GM12878 (cell line): Measurements from ENCODE around the gene PTPRC. TPM values are rescaled to one million over a fixed set of nuclear protein-coding genes. Genes with fewer than 3 reads are reported as not detected.

Experiments used
- ATAC-seq: fragments of 200-7000 bp; cut with Tn5 transposase; 3 replicates; pipeline ENCODE4 v1.9.1; 2020; ENCODE audit warnings: mild to moderate bottlenecking, moderate library complexity
- BruUV-seq: library from RNA; stranded (reverse); fragments of 400-500 nt; replicated peaks from 2 replicates; lab custom pipeline; 2021; lab: Mats Ljungman, UMichigan
- CTCF ChIA-PET: fragments of 300-600 bp; sonication (Branson Sonifier 250); formaldehyde crosslinking; extraction: SDS; loops from one replicate; lab custom pipeline; 2021; ENCODE audit warnings: inconsistent platforms; lab: Yijun Ruan, JAX
- POLR2A ChIA-PET: fragments of 350-600 bp; formaldehyde crosslinking; extraction: SDS; loops from one replicate; lab custom pipeline; 2021; ENCODE audit warnings: inconsistent platforms; lab: Charles Lee
- RAD21 ChIA-PET: fragments of 300-600 bp; sonication (Branson Sonifier 250); formaldehyde crosslinking; loops from one replicate; lab custom pipeline; 2023; ENCODE audit warnings: antibody characterized with exemption; ENCODE audit not compliant: unreplicated experiment; lab: Charles Lee
- SMC1A ChIA-PET: fragments of 300-600 bp; sonication (Branson Sonifier 250); formaldehyde crosslinking; loops from one replicate; lab custom pipeline; 2023; ENCODE audit not compliant: unreplicated experiment, uncharacterized antibody; lab: Charles Lee
- DNase-seq: peaks from one replicate; pipeline ENCODE4 v3.0.0-alpha.2; 2011; ENCODE audit warnings: low read depth, low spot score
- FAIRE-seq: peaks from 3 replicates; lab custom pipeline; 2011; peaks lifted over from hg19 to GRCh38; lab: Jason Lieb, UNC
- H2AFZ ChIP-seq: 2 replicates; pipeline ENCODE4 v1.6.0; 2011; ENCODE audit warnings: low read depth, low read length, control low read depth; ENCODE audit not compliant: control insufficient read depth
- H3K27ac ChIP-seq: 2 replicates; pipeline ENCODE4 v1.5.1; 2011; ENCODE audit warnings: control low read depth; ENCODE audit not compliant: control insufficient read depth, insufficient read depth
- H3K27me3 ChIP-seq, 2 experiments: replicated peaks in 1 of 2; 2 replicates each; pipeline versions ENCODE4 v1.6.0 to v1.6.1; 2011; ENCODE audit warnings: low read length in 1 of 2; ENCODE audit not compliant: control insufficient read depth in 2 of 2, insufficient read depth in 2 of 2
- H3K36me3 ChIP-seq, 2 experiments: 2 replicates each; pipeline ENCODE4 v1.5.1; 2011; ENCODE audit warnings: low read length in 1 of 2; ENCODE audit not compliant: control insufficient read depth in 2 of 2, insufficient read depth in 2 of 2
- H3K4me1 ChIP-seq: 2 replicates; pipeline ENCODE4 v1.6.1; 2011; ENCODE audit warnings: mild to moderate bottlenecking, low read length, moderate library complexity, mixed read lengths; ENCODE audit not compliant: control insufficient read depth, insufficient read depth
- H3K4me2 ChIP-seq: 2 replicates; pipeline ENCODE4 v1.6.0; 2011; ENCODE audit warnings: control low read depth; ENCODE audit not compliant: control insufficient read depth, insufficient read depth
- H3K4me3 ChIP-seq: fragments of 200-600 bp; sonication (generic); 2 replicates; pipeline ENCODE4 v1.5.1; 2016
- H3K79me2 ChIP-seq: 2 replicates; pipeline ENCODE4 v1.6.0; 2011; ENCODE audit warnings: low read length; ENCODE audit not compliant: control insufficient read depth, insufficient read depth
- H3K9ac ChIP-seq: 2 replicates; pipeline ENCODE4 v1.8.0; 2011; ENCODE audit warnings: low read length, control low read depth, mixed read lengths; ENCODE audit not compliant: control insufficient read depth, insufficient read depth
- H3K9me3 ChIP-seq: replicated peaks from 3 replicates; pipeline ENCODE4 v1.5.1; 2011; ENCODE audit warnings: mild to moderate bottlenecking, low read length; ENCODE audit not compliant: control insufficient read depth, insufficient read depth
- H4K20me1 ChIP-seq: 2 replicates; pipeline ENCODE4 v1.6.0; 2011; ENCODE audit not compliant: control insufficient read depth, insufficient read depth
- CREB1 ChIP-seq: IDR thresholded peaks from 2 replicates; pipeline ENCODE4 v1.6.1; 2012; ENCODE audit warnings: low read depth, mild to moderate bottlenecking, inconsistent platforms
- EED ChIP-seq: sonication (generic); IDR thresholded peaks from 2 replicates; pipeline ENCODE4 v1.6.1; 2016; ENCODE audit warnings: antibody characterized with exemption, low read depth
- KAT2A ChIP-seq: conservative IDR thresholded peaks from 2 replicates; pipeline ENCODE4 v1.6.1; 2011; ENCODE audit warnings: low read depth, low read length; ENCODE audit not compliant: control insufficient read depth
- MLLT1 ChIP-seq: fragments of 450-650 bp; IDR thresholded peaks from 2 replicates; pipeline ENCODE4 v1.6.1; 2016; ENCODE audit warnings: mild to moderate bottlenecking
- ZNF622 ChIP-seq: fragments of 450-650 bp; IDR thresholded peaks from 2 replicates; pipeline ENCODE4 v1.6.1; 2017; ENCODE audit warnings: mild to moderate bottlenecking, inconsistent platforms
- ZSCAN29 ChIP-seq: fragments of 450-650 bp; IDR thresholded peaks from 2 replicates; pipeline ENCODE4 v1.6.1; 2017; ENCODE audit warnings: mild to moderate bottlenecking, moderate library complexity
- WGBS: methylation state at CpG from one replicate; pipeline ENCODE4 v1.1.6; 2016; ENCODE audit warnings: low lambda C conversion rate; ENCODE audit not compliant: insufficient replicate concordance, insufficient coverage; ENCODE audit errors: missing lambda C conversion rate; 5-methylcytosine and 5-hydroxymethylcytosine counted together
- in situ Hi-C: fragments of 300-500 bp; cut with MboI; formaldehyde crosslinking; loops from 9 replicates; pipeline ENCODE4 v1.14.3; 2018; ENCODE audit warnings: mixed read lengths
- intact Hi-C: fragments of 100-400 bp; cut with micrococcal nuclease; formaldehyde crosslinking; loops from one replicate; pipeline ENCODE4 v1.14.2; 2022; ENCODE audit not compliant: unreplicated experiment
- polyA plus RNA-seq, 11 experiments: library from polyadenylated mRNA; depleted of rRNA in 4 of 11; unstranded in 6 of 11; stranded (reverse) in 5 of 11; fragments of >200 nt; fragmentation: Nextera tagmentation in 4 of 11; fragmentation: Illumina TruSeq in 1 of 11; extraction: Ambion mirVana in 4 of 11; extraction: Trizol in 1 of 11; gene quantifications; 1 replicate in 1 of 11; 2 replicates in 10 of 11; pipeline versions ENCODE4 v1.2.1 to v1.2.3, GENCODE V29; 2011 to 2016; ENCODE audit warnings: inconsistent platforms in 2 of 11, missing spikeins in 2 of 11, low read depth in 1 of 11
- total RNA-seq, 4 experiments: library from RNA; depleted of rRNA in 3 of 4; stranded (reverse); fragments of >200 nt in 3 of 4; fragmentation: Illumina TruSeq in 1 of 4; extraction: Trizol in 1 of 4; gene quantifications; 2 replicates each; pipeline versions ENCODE4 v1.2.1 to v1.2.3, GENCODE V29; 2013 to 2021

PTPRC gene
- total and polyA plus RNA-seq, 10 of the 15 experiments (the other 5 are each of a cell fraction or from before 2014, with no cell fraction given): 72.9 to 221 (median 118) TPM

GRCh38 chr1:198754670-198755069 is 115.8 kb downstream of the PTPRC start:
- H3K4me1 ChIP-seq: no peaks in the 10 kb centered on the region
- no peaks in the 10 kb centered on the region for H3K9me3 ChIP-seq
- no peak overlapping the region for H3K4me2 ChIP-seq
- RAD21 ChIA-PET: interaction anchor here (0.7 to 2.8 kb wide), 3 partner anchors 10 to 489 kb away, joined by 3 to 7 read pairs (median 3); no protein-coding TSS in a partner anchor
- TF ChIP-seq CREB1 (no peak), KAT2A (no peak), MLLT1 (no peak), EED (no peak), ZNF622 (no peak), ZSCAN29 (no peak)
- no peak overlapping the region for H3K4me3 ChIP-seq
- H2AFZ ChIP-seq: no peak overlapping the region
- H3K27me3 ChIP-seq: no peaks in the 10 kb centered on the region
- no peak overlapping the region for H3K9ac ChIP-seq
- POLR2A ChIA-PET: no interaction called here
- 41% methylated on average over 1 of the region's 1 CpG for WGBS
- BruUV-seq: no TSS peak
- CTCF ChIA-PET: interaction anchor here (0.7 to 2.5 kb wide), 6 partner anchors 9 to 709 kb away, joined by 3 to 11 read pairs (median 4); no protein-coding TSS in a partner anchor
- in situ Hi-C loops (loop anchor here (25.0 kb wide), 1 partner anchor 708 kb away; no protein-coding TSS in a partner anchor), intact Hi-C loops (no loop called here)
- no peak overlapping the region for H3K27ac ChIP-seq
- ATAC-seq (peak; percentile 29; the same call in 1 of the 3 replicates), DNase-seq (no peak), FAIRE-seq (no peak)
- no peaks in the 10 kb centered on the region for H4K20me1 ChIP-seq
- H3K79me2 ChIP-seq: no peaks in the 10 kb centered on the region
- SMC1A ChIA-PET: interaction anchor here (0.5 to 1.4 kb wide), 4 partner anchors 9 to 285 kb away, joined by 3 to 4 read pairs (median 3); no protein-coding TSS in a partner anchor
- H3K36me3 ChIP-seq: peaks cover 13% of the 10 kb centered on the region in 2 experiments
